Trophoblast cell (in vitro differentiated cells and primary cell): ENCODE measurements around the gene MOGAT1.

Experiments used
- DNase-seq, 2 donors: peaks; one replicate each; pipeline ENCODE4 v3.0.0-alpha.2; 2016
- H2AFZ ChIP-seq: 2 replicates; pipeline ENCODE4 v1.6.1; 2013; ENCODE audit warnings: low read length, moderate library complexity, mild to moderate bottlenecking; ENCODE audit not compliant: insufficient read depth, poor library complexity
- H2AK5ac ChIP-seq: 2 replicates; pipeline ENCODE4 v1.6.1; 2013; ENCODE audit warnings: mild to moderate bottlenecking, low read length
- H2BK120ac ChIP-seq: 2 replicates; pipeline ENCODE4 v1.6.1; 2013; ENCODE audit warnings: low read length, mild to moderate bottlenecking, moderate library complexity; ENCODE audit not compliant: insufficient read depth, poor library complexity
- H2BK12ac ChIP-seq: 2 replicates; pipeline ENCODE4 v1.6.1; 2013; ENCODE audit warnings: mild to moderate bottlenecking, low read length, moderate library complexity
- H2BK5ac ChIP-seq: 2 replicates; pipeline ENCODE4 v1.6.1; 2013; ENCODE audit warnings: low read length, low read depth, moderate library complexity, mild to moderate bottlenecking; ENCODE audit not compliant: poor library complexity
- H3K14ac ChIP-seq: 2 replicates; pipeline ENCODE4 v1.6.1; 2013; ENCODE audit warnings: mild to moderate bottlenecking, low read length
- H3K18ac ChIP-seq: 2 replicates; pipeline ENCODE4 v1.6.1; 2013; ENCODE audit warnings: mild to moderate bottlenecking, low read length
- H3K23ac ChIP-seq: 2 replicates; pipeline ENCODE4 v1.6.1; 2013; ENCODE audit warnings: low read length
- H3K27ac ChIP-seq: 2 replicates; pipeline ENCODE4 v1.5.1; 2013; ENCODE audit warnings: low read depth, mild to moderate bottlenecking, inconsistent platforms, low read length, moderate library complexity
- H3K27me3 ChIP-seq: 2 replicates; pipeline ENCODE4 v1.6.1; 2013; ENCODE audit warnings: inconsistent platforms, mild to moderate bottlenecking, low read length, moderate library complexity; ENCODE audit not compliant: insufficient read depth
- H3K36me3 ChIP-seq, 2 experiments: 1 replicate in 1 of 2; 2 replicates in 1 of 2; pipeline ENCODE4 v1.6.1; 2013; ENCODE audit warnings: low read length in 2 of 2, mild to moderate bottlenecking in 2 of 2, moderate library complexity in 1 of 2; ENCODE audit not compliant: insufficient read depth in 2 of 2, control insufficient read depth in 1 of 2
- H3K4ac ChIP-seq: 2 replicates; pipeline ENCODE4 v1.6.1; 2013; ENCODE audit warnings: low read depth, mild to moderate bottlenecking, low read length, moderate library complexity
- H3K4me1 ChIP-seq, 2 experiments: 1 replicate in 1 of 2; 2 replicates in 1 of 2; pipeline ENCODE4 v1.6.1; 2013; ENCODE audit warnings: low read length in 2 of 2, mild to moderate bottlenecking in 2 of 2, moderate library complexity in 1 of 2; ENCODE audit not compliant: insufficient read depth in 2 of 2, control insufficient read depth in 1 of 2
- H3K4me2 ChIP-seq: 2 replicates; pipeline ENCODE4 v1.6.1; 2013; ENCODE audit warnings: inconsistent platforms, mild to moderate bottlenecking, low read length, moderate library complexity
- H3K4me3 ChIP-seq: 2 replicates; pipeline ENCODE4 v1.5.1; 2013; ENCODE audit warnings: mild to moderate bottlenecking, low read depth, low read length, inconsistent platforms
- H3K79me1 ChIP-seq: one replicate; pipeline ENCODE4 v1.6.1; 2013; ENCODE audit warnings: low read length
- H3K79me2 ChIP-seq: 2 replicates; pipeline ENCODE4 v1.6.1; 2013; ENCODE audit warnings: low read length, mild to moderate bottlenecking; ENCODE audit not compliant: control insufficient read depth, insufficient read depth, poor library complexity
- H3K9ac ChIP-seq: 2 replicates; pipeline ENCODE4 v1.6.1; 2013; ENCODE audit warnings: mild to moderate bottlenecking, low read length
- H3K9me3 ChIP-seq: 2 replicates; pipeline ENCODE4 v1.6.1; 2013; ENCODE audit warnings: low read depth, mild to moderate bottlenecking, control low read depth, inconsistent platforms, low read length; ENCODE audit not compliant: insufficient read depth
- H4K12ac ChIP-seq: 2 replicates; pipeline ENCODE4 v1.6.1; 2013; ENCODE audit warnings: low read depth, mild to moderate bottlenecking, low read length, moderate library complexity
- H4K8ac ChIP-seq: 2 replicates; pipeline ENCODE4 v1.6.1; 2013; ENCODE audit warnings: low read depth, mild to moderate bottlenecking, low read length, moderate library complexity
- H4K91ac ChIP-seq: one replicate; pipeline ENCODE4 v1.6.1; 2013; ENCODE audit warnings: low read depth, mild to moderate bottlenecking, low read length, moderate library complexity
- WGBS: extraction: QIAGEN DNeasy Blood & Tissue Kit; methylation state at CpG from one replicate; pipeline ENCODE4 v1.1.7; 2013; ENCODE audit warnings: missing lambda C conversion rate; ENCODE audit not compliant: insufficient read length, insufficient coverage; ENCODE audit errors: extremely low coverage; 5-methylcytosine and 5-hydroxymethylcytosine counted together

Gene MOGAT1

GRCh38 chr2:222643134-222643533, 28.3 kb upstream of the MOGAT1 start:
- peaks cover 7 to 11% of the 10 kb centered on the region in 2 experiments for H3K36me3 ChIP-seq
- no peaks in the 10 kb centered on the region for H3K27me3 ChIP-seq
- no peak overlapping the region for H3K9ac ChIP-seq
- H2BK120ac ChIP-seq = no peak overlapping the region
- H4K91ac ChIP-seq = no peak overlapping the region
- no peaks in the 10 kb centered on the region for H3K9me3 ChIP-seq
- no peak overlapping the region for H3K14ac ChIP-seq
- no peak overlapping the region for H2BK5ac ChIP-seq
- no peak overlapping the region for H3K18ac ChIP-seq
- no peaks in the 10 kb centered on the region for H3K79me1 ChIP-seq
- H4K12ac ChIP-seq = no peak overlapping the region
- no peak overlapping the region for H2BK12ac ChIP-seq
- H4K8ac ChIP-seq = no peak overlapping the region
- H2AFZ ChIP-seq = no peak overlapping the region
- H3K4ac ChIP-seq = no peak overlapping the region
- H3K4me1 ChIP-seq = no peaks in the 10 kb centered on the region
- WGBS = no CpG with 5 or more reads among the region's 1 CpG
- H3K79me2 ChIP-seq = no peaks in the 10 kb centered on the region
- H2AK5ac ChIP-seq = no peak overlapping the region
- H3K23ac ChIP-seq = no peak overlapping the region
- H3K27ac ChIP-seq = no peak overlapping the region
- no peak overlapping the region for H3K4me3 ChIP-seq
- no peak for DNase-seq
- no peak overlapping the region for H3K4me2 ChIP-seq

DNA sequence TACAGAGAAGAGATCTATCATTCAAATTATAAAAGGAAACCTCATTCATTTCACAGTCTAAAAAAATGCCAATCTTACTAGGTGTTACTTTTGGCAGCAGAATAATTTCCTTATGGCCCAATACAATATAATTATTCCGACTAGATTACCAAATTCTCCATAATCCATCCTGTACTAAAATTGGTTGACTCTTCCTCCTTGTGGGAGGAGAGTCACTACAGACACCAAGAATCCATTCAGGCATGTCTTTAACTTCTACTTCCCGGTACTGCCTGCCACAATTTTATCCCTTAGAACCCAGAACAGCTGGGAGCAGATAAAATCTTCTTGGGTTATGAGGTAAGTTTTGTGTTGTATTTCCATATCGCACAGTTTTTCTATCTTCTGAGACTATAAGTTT, 25.4 kb upstream of the MOGAT1 start:
- H2BK5ac ChIP-seq = no peak overlapping the region
- H4K12ac ChIP-seq = no peak overlapping the region
- H3K18ac ChIP-seq = no peak overlapping the region
- no peak overlapping the region for H3K23ac ChIP-seq
- no peak overlapping the region for H3K4me3 ChIP-seq
- DNase-seq = no peak
- H2BK120ac ChIP-seq = no peak overlapping the region
- no peak overlapping the region for H2BK12ac ChIP-seq
- H4K91ac ChIP-seq = no peak overlapping the region
- no peaks in the 10 kb centered on the region for H3K79me2 ChIP-seq
- peaks cover 5 to 8% of the 10 kb centered on the region in 2 experiments for H3K36me3 ChIP-seq
- no peaks in the 10 kb centered on the region for H3K27me3 ChIP-seq
- no peaks in the 10 kb centered on the region for H3K9me3 ChIP-seq
- H3K4me1 ChIP-seq = no peaks in the 10 kb centered on the region
- H3K9ac ChIP-seq = no peak overlapping the region
- H3K79me1 ChIP-seq = no peaks in the 10 kb centered on the region
- H2AFZ ChIP-seq = no peak overlapping the region
- H3K4me2 ChIP-seq = no peak overlapping the region
- no CpG with 5 or more reads among the region's 3 CpGs for WGBS
- H3K27ac ChIP-seq = no peak overlapping the region
- no peak overlapping the region for H2AK5ac ChIP-seq
- H3K14ac ChIP-seq = no peak overlapping the region
- no peak overlapping the region for H3K4ac ChIP-seq
- no peak overlapping the region for H4K8ac ChIP-seq

- H3K27me3 ChIP-seq = no peaks in the 10 kb centered on the region
- H3K79me2 ChIP-seq = peaks cover 1% of the 10 kb centered on the region
- no peak overlapping the region for H3K18ac ChIP-seq
- no peaks in the 10 kb centered on the region for H3K79me1 ChIP-seq
- no peak overlapping the region for H4K8ac ChIP-seq
- no peaks in the 10 kb centered on the region for H3K9me3 ChIP-seq
- H3K4me2 ChIP-seq = no peak overlapping the region
- H3K27ac ChIP-seq = no peak overlapping the region
- H3K36me3 ChIP-seq = peaks cover 5 to 6% of the 10 kb centered on the region in 2 experiments
- no peak overlapping the region for H2BK120ac ChIP-seq
- H4K91ac ChIP-seq = no peak overlapping the region
- H3K14ac ChIP-seq = no peak overlapping the region
- no peak for DNase-seq
- no peak overlapping the region for H3K23ac ChIP-seq
- WGBS = no CpG with 5 or more reads among the region's 3 CpGs
- H3K4me3 ChIP-seq = no peak overlapping the region
- H3K9ac ChIP-seq = no peak overlapping the region
- H2BK12ac ChIP-seq = no peak overlapping the region
- no peak overlapping the region for H2AK5ac ChIP-seq
- no peak overlapping the region for H4K12ac ChIP-seq
- no peak overlapping the region for H2BK5ac ChIP-seq
- H2AFZ ChIP-seq = no peak overlapping the region
- H3K4ac ChIP-seq = no peak overlapping the region
- H3K4me1 ChIP-seq = no peaks in the 10 kb centered on the region
Observed at GRCh38 chr2:222649801-222650200, 21.7 kb upstream of the MOGAT1 start.

DNA sequence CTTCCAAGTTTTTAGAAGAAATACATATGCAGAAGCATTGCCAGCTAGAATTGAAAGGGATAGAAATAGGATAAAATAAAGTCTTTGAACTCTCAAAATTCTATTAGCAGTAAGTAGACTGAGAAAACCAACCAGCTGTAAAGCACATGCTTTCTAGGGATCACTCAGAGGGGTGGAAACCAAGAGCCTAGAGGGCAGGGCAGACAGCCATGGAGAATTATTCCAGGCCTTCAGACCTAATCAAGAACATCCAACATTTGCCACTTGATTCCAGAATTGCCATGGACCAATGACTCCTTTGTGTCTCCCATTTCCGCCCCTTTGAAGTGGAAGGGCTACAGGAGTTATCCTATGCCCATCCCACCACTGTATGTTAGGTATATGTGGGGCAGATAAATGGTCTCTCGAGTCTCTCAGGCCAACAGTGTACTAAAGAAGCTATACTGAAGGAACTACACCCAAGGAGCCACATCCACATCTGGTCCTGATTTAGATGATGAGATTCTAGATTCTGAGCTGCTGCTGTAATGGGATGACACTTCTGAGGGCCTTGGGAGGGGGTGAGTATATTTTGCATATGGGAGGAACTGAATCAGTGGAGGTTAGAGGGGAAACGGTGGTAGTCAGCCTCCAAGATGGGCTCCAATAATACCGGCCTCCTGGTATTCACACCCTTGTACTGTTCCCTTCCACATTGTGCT, 19.6 kb upstream of the MOGAT1 start:
- Histone ChIP-seq H3K18ac (no peak overlapping the region), H3K27me3 (no peaks in the 10 kb centered on the region), H2BK12ac (no peak overlapping the region), H3K23ac (no peak overlapping the region), H3K79me1 (peaks cover 7% of the 10 kb centered on the region), H3K9me3 (no peaks in the 10 kb centered on the region), H3K14ac (no peak overlapping the region), H3K4me1 (peaks cover 1% of the 10 kb centered on the region in 2 experiments), H3K9ac (no peak overlapping the region), H4K8ac (no peak overlapping the region), H2AK5ac (no peak overlapping the region), H4K12ac (no peak overlapping the region), H3K79me2 (peaks cover 8% of the 10 kb centered on the region), H3K36me3 (peaks cover 5% of the 10 kb centered on the region in 2 experiments), H3K4me2 (no peak overlapping the region), H3K4me3 (no peak overlapping the region), H2AFZ (no peak overlapping the region), H2BK5ac (no peak overlapping the region), H3K27ac (no peak overlapping the region), H4K91ac (no peak overlapping the region), H2BK120ac (no peak overlapping the region), H3K4ac (no peak overlapping the region)
- no peak for DNase-seq
- WGBS = no CpG with 5 or more reads among the region's 4 CpGs
